Measurements from ENCODE around the gene PLS3. TPM values are rescaled to one million over a fixed set of nuclear protein-coding genes. Genes with fewer than 3 reads are reported as not detected.
A peak's percentile ranks its signal among the peaks of the same experiment; 100 is the strongest.

Gene PLS3
- total RNA-seq, 2 donors from 2014 or later, result 466 to 474 TPM

- no peaks in the 10 kb centered on the region for H3K36me3 ChIP-seq
- no peaks in the 10 kb centered on the region for H3K27me3 ChIP-seq (replicated peaks; ENCODE audit: insufficient read depth)
- no peak overlapping the region for H3K4me3 ChIP-seq
- no peak for DNase-seq (ENCODE audit: low spot score)
- no peaks in the 10 kb centered on the region for H3K9me3 ChIP-seq
- peak overlapping the region in 1 of 2 donors; percentile 38 for H3K27ac ChIP-seq
- peak; percentile 50 for ATAC-seq (ENCODE audit: insufficient number of reproducible peaks, low FRiP score, low read depth)
- TF ChIP-seq CTCF (IDR thresholded peaks at IDR 0.05), result no peak
- H3K4me1 ChIP-seq (ENCODE audit: control insufficient read depth in 1 of 2, low read depth in 2 of 2), result no peaks in the 10 kb centered on the region
Measured at GRCh38 chrX:115531818-115532403, 29.1 kb upstream of the PLS3 start.

GRCh38 chrX:115533485-115533884 lies 27.5 kb upstream of the PLS3 start:
- no peaks in the 10 kb centered on the region for H3K36me3 ChIP-seq
- no peak overlapping the region for H3K4me3 ChIP-seq
- DNase-seq (ENCODE audit: low spot score) (no peak), ATAC-seq (ENCODE audit: insufficient number of reproducible peaks, low FRiP score, low read depth) (no peak)
- no peaks in the 10 kb centered on the region for H3K27me3 ChIP-seq (replicated peaks; ENCODE audit: insufficient read depth)
- no peaks in the 10 kb centered on the region for H3K9me3 ChIP-seq
- H3K4me1 ChIP-seq (ENCODE audit: control insufficient read depth in 1 of 2, low read depth in 2 of 2), result no peaks in the 10 kb centered on the region
- H3K27ac ChIP-seq, result peak overlapping the region in 1 of 2 donors; percentile 12
- TF ChIP-seq CTCF (IDR thresholded peaks at IDR 0.05), result no peak

- Histone ChIP-seq H3K27ac (no peak overlapping the region), H3K4me1 (ENCODE audit: control insufficient read depth in 1 of 2, low read depth in 2 of 2) (no peaks in the 10 kb centered on the region), H3K36me3 (no peaks in the 10 kb centered on the region), H3K9me3 (no peaks in the 10 kb centered on the region), H3K4me3 (no peak overlapping the region), H3K27me3 (replicated peaks; ENCODE audit: insufficient read depth) (no peaks in the 10 kb centered on the region)
- DNase-seq (ENCODE audit: low spot score) (no peak), ATAC-seq (ENCODE audit: insufficient number of reproducible peaks, low FRiP score, low read depth) (no peak)
- no peak for TF ChIP-seq CTCF (IDR thresholded peaks at IDR 0.05)
Measured at GRCh38 chrX:115534383-115534782, 26.6 kb upstream of the PLS3 start.

- H3K9me3 ChIP-seq, result no peaks in the 10 kb centered on the region
- H3K4me3 ChIP-seq, result no peak overlapping the region
- no peaks in the 10 kb centered on the region for H3K4me1 ChIP-seq (ENCODE audit: control insufficient read depth in 1 of 2, low read depth in 2 of 2)
- ATAC-seq (ENCODE audit: insufficient number of reproducible peaks, low FRiP score, low read depth) (no peak), DNase-seq (ENCODE audit: low spot score) (no peak)
- no peak for TF ChIP-seq CTCF (IDR thresholded peaks at IDR 0.05)
- no peaks in the 10 kb centered on the region for H3K36me3 ChIP-seq
- H3K27ac ChIP-seq, result no peak overlapping the region
- no peaks in the 10 kb centered on the region for H3K27me3 ChIP-seq (replicated peaks; ENCODE audit: insufficient read depth)
Measured at GRCh38 chrX:115535421-115535820, 25.6 kb upstream of the PLS3 start.

GRCh38 chrX:115535844-115536243 lies 25.1 kb upstream of the PLS3 start:
- Histone ChIP-seq H3K4me1 (ENCODE audit: control insufficient read depth in 1 of 2, low read depth in 2 of 2) (no peaks in the 10 kb centered on the region), H3K27ac (no peak overlapping the region), H3K9me3 (no peaks in the 10 kb centered on the region), H3K4me3 (no peak overlapping the region), H3K27me3 (replicated peaks; ENCODE audit: insufficient read depth) (no peaks in the 10 kb centered on the region), H3K36me3 (no peaks in the 10 kb centered on the region)
- DNase-seq (ENCODE audit: low spot score), result no peak
- no peak for TF ChIP-seq CTCF (IDR thresholded peaks at IDR 0.05)
- ATAC-seq (ENCODE audit: insufficient number of reproducible peaks, low FRiP score, low read depth), result no peak
